Stimulated activated memory B cell treated with anti-CD40 and anti-IgM and Interleukin-4, amounts not matched to agents 10 μg/mL and 1 μg/mL and 100 μg/mL, for 72 hours (primary cell): Measurements from ENCODE around the gene TSTD2.
"Not testable (repeated sequence)": the region's sequence is repeated elsewhere in the genome, so short reads cannot be mapped to it uniquely, and the experiment has no call there.

ENCODE experiments used
- ATAC-seq: fragments of 150-1000 bp; cut with Tn5 transposase; 2 replicates; pipeline ENCODE4 v1.10.0; 2021
- H3K27ac Mint-ChIP-seq: one replicate; pipeline ENCODE4 v1.8.0; 2022; ENCODE audit warnings: mild to moderate bottlenecking, mixed read lengths
- H3K27me3 Mint-ChIP-seq: one replicate; pipeline ENCODE4 v1.8.0; 2022; ENCODE audit warnings: mixed read lengths
- H3K36me3 Mint-ChIP-seq: one replicate; pipeline ENCODE4 v1.8.0; 2022; ENCODE audit warnings: mixed read lengths
- H3K4me1 Mint-ChIP-seq: one replicate; pipeline ENCODE4 v1.8.0; 2022; ENCODE audit warnings: mixed read lengths
- H3K4me3 Mint-ChIP-seq: one replicate; pipeline ENCODE4 v1.8.0; 2022; ENCODE audit warnings: mild to moderate bottlenecking, moderate library complexity, mixed read lengths
- H3K9me3 Mint-ChIP-seq: one replicate; pipeline ENCODE4 v1.8.0; 2022; ENCODE audit warnings: mixed read lengths

The TSTD2 gene

GRCh38 chr9:97581590-97581989 is 51.6 kb downstream of the TSTD2 start:
- ATAC-seq, H3K4me1 Mint-ChIP-seq, H3K27ac Mint-ChIP-seq, H3K36me3 Mint-ChIP-seq, H3K27me3 Mint-ChIP-seq, H3K9me3 Mint-ChIP-seq, H3K4me3 Mint-ChIP-seq: not testable (repeated sequence)

GRCh38 chr9:97579914-97580313 is 53.3 kb downstream of the TSTD2 start:
- peaks cover 5% of the 10 kb centered on the region for H3K9me3 Mint-ChIP-seq
- no peaks in the 10 kb centered on the region for H3K27me3 Mint-ChIP-seq
- ATAC-seq: no peak
- no peaks in the 10 kb centered on the region for H3K36me3 Mint-ChIP-seq
- H3K4me3 Mint-ChIP-seq: no peak overlapping the region
- H3K27ac Mint-ChIP-seq: no peak overlapping the region
- H3K4me1 Mint-ChIP-seq: peaks cover 11% of the 10 kb centered on the region

- ATAC-seq: no peak
- Mint-ChIP-seq H3K27me3 (no peaks in the 10 kb centered on the region), H3K27ac (no peak overlapping the region), H3K4me1 (peaks cover 11% of the 10 kb centered on the region), H3K36me3 (no peaks in the 10 kb centered on the region), H3K9me3 (peaks cover 5% of the 10 kb centered on the region), H3K4me3 (no peak overlapping the region)
Observed at GRCh38 chr9:97578846-97579245, 54.3 kb downstream of the TSTD2 start.

GRCh38 chr9:97577051-97577450 is 56.1 kb downstream of the TSTD2 start:
- no peaks in the 10 kb centered on the region for H3K36me3 Mint-ChIP-seq
- H3K27me3 Mint-ChIP-seq: no peaks in the 10 kb centered on the region
- no peak for ATAC-seq
- H3K9me3 Mint-ChIP-seq: peaks cover 5% of the 10 kb centered on the region
- no peak overlapping the region for H3K4me3 Mint-ChIP-seq
- no peak overlapping the region for H3K27ac Mint-ChIP-seq
- H3K4me1 Mint-ChIP-seq: peaks cover 11% of the 10 kb centered on the region

- H3K4me3 Mint-ChIP-seq: peak overlapping the region; percentile 83
- peaks cover 11% of the 10 kb centered on the region for H3K4me1 Mint-ChIP-seq
- no peaks in the 10 kb centered on the region for H3K36me3 Mint-ChIP-seq
- peaks cover 5% of the 10 kb centered on the region for H3K9me3 Mint-ChIP-seq
- H3K27me3 Mint-ChIP-seq: no peaks in the 10 kb centered on the region
- H3K27ac Mint-ChIP-seq: peak overlapping the region; percentile 82
- ATAC-seq: no peak
Observed at GRCh38 chr9:97575673-97576200, 57.4 kb downstream of the TSTD2 start.

GRCh38 chr9:97574921-97575672 is 58.1 kb downstream of the TSTD2 start:
- not testable (repeated sequence) for H3K36me3 Mint-ChIP-seq
- peaks cover 11% of the 10 kb centered on the region for H3K4me1 Mint-ChIP-seq

GRCh38 chr9:97574101-97574571 is 59.0 kb downstream of the TSTD2 start:
- H3K36me3 Mint-ChIP-seq, H3K9me3 Mint-ChIP-seq, H3K4me3 Mint-ChIP-seq, H3K27me3 Mint-ChIP-seq, ATAC-seq, H3K27ac Mint-ChIP-seq: not testable (repeated sequence)
- peaks cover 11% of the 10 kb centered on the region for H3K4me1 Mint-ChIP-seq

More at GRCh38 chr9:97574921-97575672, 58.1 kb downstream of the TSTD2 start:
- Mint-ChIP-seq H3K27ac (peak overlapping the region; percentile 82), H3K4me3 (peak overlapping the region; percentile 83)
- H3K9me3 Mint-ChIP-seq, H3K27me3 Mint-ChIP-seq, ATAC-seq: not testable (repeated sequence)

GRCh38 chr9:97573482-97574073 is 59.6 kb downstream of the TSTD2 start:
- H3K36me3 Mint-ChIP-seq: no peaks in the 10 kb centered on the region
- no peaks in the 10 kb centered on the region for H3K9me3 Mint-ChIP-seq
- no peak for ATAC-seq
- H3K4me3 Mint-ChIP-seq: no peak overlapping the region
- no peaks in the 10 kb centered on the region for H3K27me3 Mint-ChIP-seq
- H3K27ac Mint-ChIP-seq: no peak overlapping the region
- peaks cover 11% of the 10 kb centered on the region for H3K4me1 Mint-ChIP-seq

- no peak overlapping the region for H3K4me3 Mint-ChIP-seq
- H3K27ac Mint-ChIP-seq: no peak overlapping the region
- H3K36me3 Mint-ChIP-seq: no peaks in the 10 kb centered on the region
- no peaks in the 10 kb centered on the region for H3K27me3 Mint-ChIP-seq
- ATAC-seq: no peak
- H3K4me1 Mint-ChIP-seq: peaks cover 11% of the 10 kb centered on the region
- H3K9me3 Mint-ChIP-seq: no peaks in the 10 kb centered on the region
Observed at GRCh38 chr9:97572892-97573365, 60.2 kb downstream of the TSTD2 start.

GRCh38 chr9:97572196-97572891 is 60.8 kb downstream of the TSTD2 start:
- H3K36me3 Mint-ChIP-seq: no peaks in the 10 kb centered on the region
- H3K27me3 Mint-ChIP-seq: no peaks in the 10 kb centered on the region
- peaks cover 11% of the 10 kb centered on the region for H3K4me1 Mint-ChIP-seq
- no peak overlapping the region for H3K27ac Mint-ChIP-seq
- no peak overlapping the region for H3K4me3 Mint-ChIP-seq
- no peaks in the 10 kb centered on the region for H3K9me3 Mint-ChIP-seq
- no peak for ATAC-seq

- Mint-ChIP-seq H3K4me1 (peaks cover 11% of the 10 kb centered on the region), H3K9me3 (no peaks in the 10 kb centered on the region), H3K27me3 (no peaks in the 10 kb centered on the region), H3K27ac (no peak overlapping the region), H3K36me3 (no peaks in the 10 kb centered on the region), H3K4me3 (no peak overlapping the region)
- no peak for ATAC-seq
Observed at GRCh38 chr9:97571664-97572063, 61.5 kb downstream of the TSTD2 start.

- H3K27ac Mint-ChIP-seq: no peak overlapping the region
- H3K27me3 Mint-ChIP-seq: no peaks in the 10 kb centered on the region
- H3K4me3 Mint-ChIP-seq: no peak overlapping the region
- H3K4me1 Mint-ChIP-seq: peaks cover 9% of the 10 kb centered on the region
- no peak for ATAC-seq
- no peaks in the 10 kb centered on the region for H3K9me3 Mint-ChIP-seq
- no peaks in the 10 kb centered on the region for H3K36me3 Mint-ChIP-seq
Observed at GRCh38 chr9:97570899-97571298, 62.3 kb downstream of the TSTD2 start.

- H3K4me3 Mint-ChIP-seq: no peak overlapping the region
- peaks cover 7% of the 10 kb centered on the region for H3K27me3 Mint-ChIP-seq
- H3K36me3 Mint-ChIP-seq: no peaks in the 10 kb centered on the region
- H3K27ac Mint-ChIP-seq: no peak overlapping the region
- no peaks in the 10 kb centered on the region for H3K9me3 Mint-ChIP-seq
- ATAC-seq: no peak
- no peaks in the 10 kb centered on the region for H3K4me1 Mint-ChIP-seq
Observed at GRCh38 chr9:97568461-97569275, 64.5 kb downstream of the TSTD2 start.

- Mint-ChIP-seq H3K27ac (no peak overlapping the region), H3K36me3 (no peaks in the 10 kb centered on the region), H3K27me3 (peaks cover 7% of the 10 kb centered on the region), H3K4me3 (no peak overlapping the region), H3K9me3 (no peaks in the 10 kb centered on the region), H3K4me1 (no peaks in the 10 kb centered on the region)
- ATAC-seq: no peak
Observed at GRCh38 chr9:97567894-97568202, 65.3 kb downstream of the TSTD2 start.
